GM19240 (cell line): Measurements from ENCODE around the gene CATSPERD.

ENCODE experiments used
- DNase-seq: peaks from one replicate; pipeline ENCODE4 v3.0.0; 2011; ENCODE audit warnings: low spot score; ENCODE audit not compliant: insufficient read length

CATSPERD gene

GRCh38 chr19:5782945-5783919 is 62.8 kb downstream of the CATSPERD start:
- DNase-seq, result no peak

- DNase-seq, result no peak
Observed at GRCh38 chr19:5784581-5785147, 64.2 kb downstream of the CATSPERD start, which contains the start of gene PRR22. Gene PRR22 (minus strand): TSS chr19:5784746. CDS start chr19:5784660, 86 bp downstream.

- no peak for DNase-seq
Observed at GRCh38 chr19:5785423-5785822, 65.0 kb downstream of the CATSPERD start.

- no peak for DNase-seq
Observed at GRCh38 chr19:5786593-5787408, 66.4 kb downstream of the CATSPERD start.

GRCh38 chr19:5787409-5788182 is 67.2 kb downstream of the CATSPERD start:
- no peak for DNase-seq

- DNase-seq, result no peak
Observed at GRCh38 chr19:5788422-5788821, 68.0 kb downstream of the CATSPERD start.

GRCh38 chr19:5789351-5789761 is 68.9 kb downstream of the CATSPERD start:
- no peak for DNase-seq

- DNase-seq, result no peak
Observed at GRCh38 chr19:5789886-5790558, 69.6 kb downstream of the CATSPERD start.

- DNase-seq, result peak; percentile 100
Observed at GRCh38 chr19:5790559-5791520, 70.4 kb downstream of the CATSPERD start, which contains the start of gene DUS3L. Gene DUS3L (minus strand): TSS chr19:5791163. CDS start chr19:5791141, 22 bp downstream.

GRCh38 chr19:5792224-5792623 is 71.8 kb downstream of the CATSPERD start:
- DNase-seq, result no peak

- DNase-seq, result no peak
Observed at GRCh38 chr19:5793188-5793587, 72.8 kb downstream of the CATSPERD start.

- DNase-seq, result no peak
Observed at GRCh38 chr19:5795382-5795919, 75.0 kb downstream of the CATSPERD start.

- no peak for DNase-seq
Observed at GRCh38 chr19:5798244-5798643, 77.8 kb downstream of the CATSPERD start.

GRCh38 chr19:5799247-5800241 is 79.1 kb downstream of the CATSPERD start:
- no peak for DNase-seq

- no peak for DNase-seq
Observed at GRCh38 chr19:5800361-5801270, 80.2 kb downstream of the CATSPERD start.

GRCh38 chr19:5801796-5802619 is 81.6 kb downstream of the CATSPERD start:
- DNase-seq, result no peak
